Hepatocyte (in vitro differentiated cells): ENCODE measurements around the gene KRTAP10-8.

Experiments used
- EZH2 ChIP-seq: fragments of 200-600 bp; sonication (generic); IDR thresholded peaks from 2 replicates; pipeline ENCODE4 v1.6.1; 2016; ENCODE audit warnings: antibody characterized with exemption, mild to moderate bottlenecking, borderline replicate concordance
- EZH2phosphoT487 ChIP-seq: fragments of 200-600 bp; sonication (generic); IDR thresholded peaks from one replicate; pipeline ENCODE4 v1.6.1; 2018; ENCODE audit warnings: antibody characterized with exemption, mild to moderate bottlenecking, low read depth, moderate library complexity; ENCODE audit not compliant: unreplicated experiment, severe bottlenecking
- TF ChIP-seq, protein P1 (sequence below): fragments of 200-600 bp; sonication (generic); IDR thresholded peaks from 2 replicates; pipeline ENCODE4 v1.5.1; 2016; ENCODE audit warnings: antibody characterized with exemption, mild to moderate bottlenecking; ENCODE audit not compliant: poor library complexity

DNA sequence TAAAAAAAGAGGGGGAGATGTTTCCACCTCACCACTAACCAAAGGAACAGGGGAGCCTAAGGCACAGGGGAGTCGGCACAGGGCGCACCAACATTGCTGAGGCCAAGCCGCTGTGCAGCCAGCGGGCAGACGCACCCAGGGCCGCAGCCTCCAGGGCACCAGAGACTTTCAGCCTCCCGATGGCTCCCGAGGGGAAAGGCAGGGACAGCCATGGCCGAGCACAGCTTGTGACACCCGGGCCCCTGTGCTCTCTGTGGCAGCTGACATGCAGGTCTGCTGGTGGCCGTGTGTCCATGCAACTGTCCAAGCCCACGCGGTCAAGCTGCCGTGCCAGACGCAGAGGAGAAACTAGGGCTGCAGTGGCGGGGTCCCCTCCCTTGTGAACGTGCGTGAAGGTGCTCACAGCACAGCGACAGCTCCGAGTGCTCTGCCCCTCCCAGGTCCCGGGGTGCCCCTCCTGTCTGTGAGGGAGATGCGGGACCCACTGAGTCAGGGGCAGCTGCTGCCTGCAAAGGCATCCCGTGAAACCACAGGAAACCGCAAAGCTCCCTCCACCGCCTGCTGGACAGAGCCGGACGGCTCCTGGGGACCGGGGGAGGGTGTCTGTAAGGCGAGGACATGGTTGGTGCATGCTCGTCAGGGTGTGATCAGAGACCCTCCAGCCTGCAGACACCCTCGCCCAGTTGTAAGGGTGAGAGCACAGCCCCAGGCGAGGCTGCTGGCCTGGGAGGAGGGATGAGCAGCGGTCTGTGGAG is 36.9 kb downstream of the KRTAP10-8 start:
- TF ChIP-seq, protein P1, sequence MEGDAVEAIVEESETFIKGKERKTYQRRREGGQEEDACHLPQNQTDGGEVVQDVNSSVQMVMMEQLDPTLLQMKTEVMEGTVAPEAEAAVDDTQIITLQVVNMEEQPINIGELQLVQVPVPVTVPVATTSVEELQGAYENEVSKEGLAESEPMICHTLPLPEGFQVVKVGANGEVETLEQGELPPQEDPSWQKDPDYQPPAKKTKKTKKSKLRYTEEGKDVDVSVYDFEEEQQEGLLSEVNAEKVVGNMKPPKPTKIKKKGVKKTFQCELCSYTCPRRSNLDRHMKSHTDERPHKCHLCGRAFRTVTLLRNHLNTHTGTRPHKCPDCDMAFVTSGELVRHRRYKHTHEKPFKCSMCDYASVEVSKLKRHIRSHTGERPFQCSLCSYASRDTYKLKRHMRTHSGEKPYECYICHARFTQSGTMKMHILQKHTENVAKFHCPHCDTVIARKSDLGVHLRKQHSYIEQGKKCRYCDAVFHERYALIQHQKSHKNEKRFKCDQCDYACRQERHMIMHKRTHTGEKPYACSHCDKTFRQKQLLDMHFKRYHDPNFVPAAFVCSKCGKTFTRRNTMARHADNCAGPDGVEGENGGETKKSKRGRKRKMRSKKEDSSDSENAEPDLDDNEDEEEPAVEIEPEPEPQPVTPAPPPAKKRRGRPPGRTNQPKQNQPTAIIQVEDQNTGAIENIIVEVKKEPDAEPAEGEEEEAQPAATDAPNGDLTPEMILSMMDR, result no peak
- TF ChIP-seq EZH2 (no peak), EZH2phosphoT487 (no peak)
